Measurements from ENCODE around the gene ZNF606. TPM values are rescaled to one million over a fixed set of nuclear protein-coding genes. Genes with fewer than 3 reads are reported as not detected.

ZNF606 gene
- total and polyA plus RNA-seq, 2 experiments from 2014 or later: 31.2 to 87.4 TPM

DNA sequence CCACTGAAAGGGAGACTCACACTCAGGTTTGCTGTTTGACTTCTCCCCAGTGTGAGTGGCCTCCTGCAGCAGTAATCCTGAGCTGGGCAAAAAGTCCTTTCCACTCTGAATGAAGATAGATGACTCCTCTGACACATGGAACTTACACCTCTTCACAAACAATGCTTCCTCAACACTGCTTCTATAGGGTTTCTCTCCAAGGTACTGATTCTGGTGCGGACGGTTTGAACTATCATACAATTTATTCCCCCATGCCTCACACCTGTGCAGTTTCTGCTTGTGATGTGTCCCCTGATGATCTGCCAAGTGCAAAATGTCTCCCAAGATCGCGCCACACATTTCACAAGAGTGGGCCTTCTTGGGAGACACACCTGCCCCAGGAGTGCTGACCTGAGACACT is 75.0 kb downstream of the ZNF606 start:
- TF ChIP-seq, protein P1, sequence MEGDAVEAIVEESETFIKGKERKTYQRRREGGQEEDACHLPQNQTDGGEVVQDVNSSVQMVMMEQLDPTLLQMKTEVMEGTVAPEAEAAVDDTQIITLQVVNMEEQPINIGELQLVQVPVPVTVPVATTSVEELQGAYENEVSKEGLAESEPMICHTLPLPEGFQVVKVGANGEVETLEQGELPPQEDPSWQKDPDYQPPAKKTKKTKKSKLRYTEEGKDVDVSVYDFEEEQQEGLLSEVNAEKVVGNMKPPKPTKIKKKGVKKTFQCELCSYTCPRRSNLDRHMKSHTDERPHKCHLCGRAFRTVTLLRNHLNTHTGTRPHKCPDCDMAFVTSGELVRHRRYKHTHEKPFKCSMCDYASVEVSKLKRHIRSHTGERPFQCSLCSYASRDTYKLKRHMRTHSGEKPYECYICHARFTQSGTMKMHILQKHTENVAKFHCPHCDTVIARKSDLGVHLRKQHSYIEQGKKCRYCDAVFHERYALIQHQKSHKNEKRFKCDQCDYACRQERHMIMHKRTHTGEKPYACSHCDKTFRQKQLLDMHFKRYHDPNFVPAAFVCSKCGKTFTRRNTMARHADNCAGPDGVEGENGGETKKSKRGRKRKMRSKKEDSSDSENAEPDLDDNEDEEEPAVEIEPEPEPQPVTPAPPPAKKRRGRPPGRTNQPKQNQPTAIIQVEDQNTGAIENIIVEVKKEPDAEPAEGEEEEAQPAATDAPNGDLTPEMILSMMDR (IDR thresholded peaks at IDR 0.05; ENCODE audit: low read depth, low read length): no peak
- Histone ChIP-seq H3K36me3 (peaks cover 26% of the 10 kb centered on the region), H3K9me3 (ENCODE audit: low read depth) (no peaks in the 10 kb centered on the region)

More for the DNA sequence above, 75.0 kb downstream of the ZNF606 start:
- H3K4me1 ChIP-seq (ENCODE audit: low read depth): no peaks in the 10 kb centered on the region
- no peaks in the 10 kb centered on the region for H3K27me3 ChIP-seq
- H3K4me3 ChIP-seq: no peak overlapping the region
- H3K27ac ChIP-seq: no peak overlapping the region
- DNase-seq (ENCODE audit: low read depth in 1 of 2, low spot score in 1 of 2): no peak

Other genes with a start within 250 kb of the ZNF606 start
- 15.0 and 17.1 TPM in 2 replicates for gene ZNF586, start 233.1 kb downstream of the ZNF606 start, total RNA-seq
- gene ZNF586, start 233.1 kb downstream of the ZNF606 start, polyA plus RNA-seq: 8.4 and 10.0 TPM in 2 replicates
- gene ZNF552, start 187.9 kb downstream of the ZNF606 start, total RNA-seq: 3.8 and 6.6 TPM in 2 replicates
- gene ZNF552, start 187.9 kb downstream of the ZNF606 start, polyA plus RNA-seq: 10.5 and 13.4 TPM in 2 replicates
- 8.5 and 12.9 TPM in 2 replicates for gene ZNF587B, start 172.5 kb downstream of the ZNF606 start, total RNA-seq
- gene ZNF587B, start 172.5 kb downstream of the ZNF606 start, polyA plus RNA-seq: 2.8 and 3.1 TPM in 2 replicates
- gene ZNF587, start 153.0 kb downstream of the ZNF606 start, total RNA-seq: 14.0 and 17.2 TPM in 2 replicates
- gene ZNF587, start 153.0 kb downstream of the ZNF606 start, polyA plus RNA-seq: 12.6 and 22.6 TPM in 2 replicates
- gene ZNF814, start 113.8 kb downstream of the ZNF606 start, total RNA-seq: 13.6 and 14.8 TPM in 2 replicates
- gene ZNF814, start 113.8 kb downstream of the ZNF606 start, polyA plus RNA-seq: 32.4 and 45.7 TPM in 2 replicates
- 11.8 and 17.8 TPM in 2 replicates for gene ZNF417, start 86.2 kb downstream of the ZNF606 start, total RNA-seq
- gene ZNF417, start 86.2 kb downstream of the ZNF606 start, polyA plus RNA-seq: 4.8 and 7.7 TPM in 2 replicates
- gene ZNF418, start 67.4 kb downstream of the ZNF606 start, total RNA-seq: 14.6 and 19.7 TPM in 2 replicates
- 6.1 and 13.8 TPM in 2 replicates for gene ZNF418, start 67.4 kb downstream of the ZNF606 start, polyA plus RNA-seq
- gene ZNF256, start 55.1 kb downstream of the ZNF606 start, total RNA-seq: 12.5 and 13.6 TPM in 2 replicates
- 7.0 and 10.0 TPM in 2 replicates for gene ZNF256, start 55.1 kb downstream of the ZNF606 start, polyA plus RNA-seq
- 1.3 and 1.4 TPM in 2 replicates for gene C19orf18, start 28.3 kb downstream of the ZNF606 start, total RNA-seq
- 2.4 and 3.6 TPM in 2 replicates for gene C19orf18, start 28.3 kb downstream of the ZNF606 start, polyA plus RNA-seq
- gene ZSCAN1, start 31.2 kb upstream of the ZNF606 start, total RNA-seq: 31.9 and 38.4 TPM in 2 replicates
- gene ZSCAN1, start 31.2 kb upstream of the ZNF606 start, polyA plus RNA-seq: 22.0 and 24.6 TPM in 2 replicates
- gene ZNF135, start 56.5 kb upstream of the ZNF606 start, total RNA-seq: 11.7 and 14.0 TPM in 2 replicates
- 10.2 and 11.2 TPM in 2 replicates for gene ZNF135, start 56.5 kb upstream of the ZNF606 start, polyA plus RNA-seq
- 173 and 243 TPM in 2 replicates for gene ZSCAN18, start 95.4 kb upstream of the ZNF606 start, total RNA-seq
- 127 and 191 TPM in 2 replicates for gene ZSCAN18, start 95.4 kb upstream of the ZNF606 start, polyA plus RNA-seq
- 27.8 and 29.6 TPM in 2 replicates for gene ZNF329, start 148.0 kb upstream of the ZNF606 start, total RNA-seq
- gene ZNF329, start 148.0 kb upstream of the ZNF606 start, polyA plus RNA-seq: 5.2 and 12.8 TPM in 2 replicates
- gene ZNF274, start 180.2 kb upstream of the ZNF606 start, total RNA-seq: 40.3 and 50.1 TPM in 2 replicates
- 42.8 and 45.4 TPM in 2 replicates for gene ZNF274, start 180.2 kb upstream of the ZNF606 start, polyA plus RNA-seq
- gene ZNF544, start 226.1 kb upstream of the ZNF606 start, total RNA-seq: 95.9 and 103 TPM in 2 replicates
- gene ZNF544, start 226.1 kb upstream of the ZNF606 start, polyA plus RNA-seq: 34.9 and 35.9 TPM in 2 replicates